HCT116 (cell line): ENCODE data around the gene C1orf116. TPM values are rescaled to one million over a fixed set of nuclear protein-coding genes. Genes with fewer than 3 reads are reported as not detected.

Source experiments
- ATAC-seq: fragments of 200-7000 bp; cut with Tn5 transposase; 2 replicates; pipeline ENCODE4 v1.9.1; 2020; ENCODE audit warnings: mild to moderate bottlenecking, moderate library complexity
- BruUV-seq: library from RNA; stranded (reverse); fragments of 400-500 nt; replicated peaks from 2 replicates; lab custom pipeline; 2021; lab: Mats Ljungman, UMichigan
- CTCF ChIA-PET: fragments of 300-600 bp; sonication (Branson Sonifier 250); formaldehyde crosslinking; loops from one replicate; lab custom pipeline; 2021; ENCODE audit warnings: antibody characterized with exemption; lab: Charles Lee
- POLR2A ChIA-PET: fragments of 300-600, 350-600 bp; sonication (Branson Sonifier 250); formaldehyde crosslinking; loops from one replicate; lab custom pipeline; 2021; ENCODE audit warnings: antibody characterized with exemption; lab: Charles Lee
- RAD21 ChIA-PET, 2 experiments: fragments of 300-600 bp; sonication (Branson Sonifier 250); formaldehyde crosslinking; loops; one replicate each; lab custom pipeline; 2023; ENCODE audit warnings: low total read pairs in 2 of 2; ENCODE audit not compliant: uncharacterized antibody in 2 of 2, unreplicated experiment in 2 of 2, low non-redundant PET in 1 of 2; lab: Charles Lee
- DNase-seq: peaks from one replicate; pipeline ENCODE4 v3.0.0-alpha.2; 2010; ENCODE audit warnings: low read depth, low spot score
- H2AFZ ChIP-seq: fragments of 200-600 bp; shearing (Covaris generic), sonication (generic); 2 replicates; pipeline ENCODE4 v1.6.1; 2017; ENCODE audit warnings: low read depth, mixed run types, mixed read lengths, antibody characterized with exemption, low read length; ENCODE audit not compliant: poor library complexity, severe bottlenecking
- H3K27ac ChIP-seq: 2 replicates; pipeline ENCODE4 v1.5.1; 2012; ENCODE audit warnings: low read depth, low read length
- H3K27me3 ChIP-seq: fragments of 200-600 bp; sonication (generic); 2 replicates; pipeline ENCODE4 v1.6.1; 2016; ENCODE audit warnings: mixed run types, low read length, mixed read lengths; ENCODE audit not compliant: insufficient read depth
- H3K36me3 ChIP-seq, 2 experiments: fragments of 200-500 bp in 1 of 2; fragments of 200-600 bp in 1 of 2; sonication (Bioruptor generic) in 1 of 2; sonication (generic) in 1 of 2; 2 replicates each; pipeline versions ENCODE4 v1.5.1 to v1.6.1; 2014 to 2016; ENCODE audit warnings: low read length in 2 of 2, inconsistent platforms in 1 of 2, mixed read lengths in 1 of 2, mixed run types in 1 of 2; ENCODE audit not compliant: insufficient read depth in 2 of 2, control insufficient read depth in 1 of 2
- H3K4me1 ChIP-seq, 2 experiments: fragments of 200-600 bp in 1 of 2; sonication (generic) in 1 of 2; 2 replicates each; pipeline versions ENCODE4 v1.5.1 to v1.6.1; 2012 to 2017; ENCODE audit warnings: low read length in 2 of 2, inconsistent platforms in 1 of 2, mild to moderate bottlenecking in 1 of 2, mixed read lengths in 1 of 2, mixed run types in 1 of 2, moderate library complexity in 1 of 2; ENCODE audit not compliant: insufficient read depth in 2 of 2, control insufficient read depth in 1 of 2
- H3K4me2 ChIP-seq: fragments of 200-600 bp; sonication (generic); 2 replicates; pipeline ENCODE4 v1.6.1; 2017; ENCODE audit warnings: mixed run types, low read length, mixed read lengths
- H3K4me3 ChIP-seq, 2 experiments: fragments of 200-600 bp in 1 of 2; sonication (generic) in 1 of 2; replicated peaks in 1 of 2; 2 replicates each; pipeline ENCODE4 v1.5.1; 2011 to 2016; ENCODE audit warnings: low read length in 2 of 2, control low read depth in 1 of 2, low read depth in 1 of 2, mild to moderate bottlenecking in 1 of 2, mixed read lengths in 1 of 2, mixed run types in 1 of 2
- H3K79me2 ChIP-seq: fragments of 200-600 bp; sonication (generic); 2 replicates; pipeline ENCODE4 v1.6.1; 2017; ENCODE audit warnings: mild to moderate bottlenecking, mixed run types, low read length, moderate library complexity, mixed read lengths; ENCODE audit not compliant: insufficient read depth
- H3K9ac ChIP-seq: fragments of 200-600 bp; sonication (generic); 2 replicates; pipeline ENCODE4 v1.6.1; 2016; ENCODE audit warnings: low read length, mixed read lengths
- H3K9me2 ChIP-seq: fragments of 200-600 bp; sonication (generic), shearing (Covaris generic); 2 replicates; pipeline ENCODE4 v1.6.1; 2017; ENCODE audit warnings: mixed run types, mild to moderate bottlenecking, moderate library complexity; ENCODE audit not compliant: insufficient read depth
- H3K9me3 ChIP-seq, 2 experiments: fragments of 200-500 bp in 1 of 2; fragments of 200-600 bp in 1 of 2; sonication (Bioruptor generic) in 1 of 2; sonication (generic) in 1 of 2; 2 replicates each; pipeline ENCODE4 v1.6.1; 2014 to 2017; ENCODE audit warnings: low read length in 2 of 2, mixed read lengths in 2 of 2, inconsistent platforms in 1 of 2, low read depth in 1 of 2, mild to moderate bottlenecking in 1 of 2, mixed run types in 1 of 2, moderate library complexity in 1 of 2; ENCODE audit not compliant: control insufficient read depth in 1 of 2, insufficient read depth in 1 of 2
- H4K20me1 ChIP-seq: fragments of 200-600 bp; sonication (generic), shearing (Covaris generic); 2 replicates; pipeline ENCODE4 v1.6.1; 2017; ENCODE audit warnings: mixed run types, mild to moderate bottlenecking, moderate library complexity; ENCODE audit not compliant: insufficient read depth
- CBX3 ChIP-seq: IDR thresholded peaks from 2 replicates; pipeline ENCODE4 v1.6.1; 2012; ENCODE audit warnings: low read depth
- CEBPB ChIP-seq: IDR thresholded peaks from 2 replicates; pipeline ENCODE4 v1.6.1; 2012; ENCODE audit warnings: low read depth
- EZH2 ChIP-seq: fragments of 200-600 bp; sonication (generic); IDR thresholded peaks from 2 replicates; pipeline ENCODE4 v1.6.1; 2017; ENCODE audit warnings: antibody characterized with exemption, mixed run types
- FOSL1 ChIP-seq: IDR thresholded peaks from 2 replicates; pipeline ENCODE4 v1.6.1; 2012; ENCODE audit warnings: low read depth
- POLR2A ChIP-seq: IDR thresholded peaks from 2 replicates; pipeline ENCODE4 v1.7.0; 2011; ENCODE audit warnings: borderline replicate concordance; ENCODE audit not compliant: insufficient read depth, insufficient read length; ENCODE audit errors: extremely low read depth
- POLR2AphosphoS5 ChIP-seq: IDR thresholded peaks from 2 replicates; pipeline ENCODE4 v1.6.1; 2011; ENCODE audit warnings: mild to moderate bottlenecking, low read depth, low read length, moderate library complexity
- RAD21 ChIP-seq: IDR thresholded peaks from 2 replicates; pipeline ENCODE4 v1.6.1; 2012; ENCODE audit warnings: low read depth, mild to moderate bottlenecking
- SIN3A ChIP-seq: IDR thresholded peaks from 2 replicates; pipeline ENCODE4 v1.6.1; 2012; ENCODE audit warnings: low read depth
- SRF ChIP-seq: IDR thresholded peaks from 2 replicates; pipeline ENCODE4 v1.6.1; 2012; ENCODE audit warnings: low read depth
- TCF7L2 ChIP-seq: IDR thresholded peaks from 2 replicates; pipeline ENCODE4 v1.7.0; 2011; ENCODE audit warnings: borderline replicate concordance, inconsistent platforms; ENCODE audit not compliant: insufficient read depth, insufficient read length; ENCODE audit errors: extremely low read depth
- YY1 ChIP-seq: IDR thresholded peaks from 2 replicates; pipeline ENCODE4 v1.6.1; 2011; ENCODE audit warnings: low read length, low read depth, moderate library complexity, mild to moderate bottlenecking; ENCODE audit not compliant: insufficient replicate concordance; ENCODE audit errors: extremely low read depth
- ZFX ChIP-seq: fragments of 450-650 bp; IDR thresholded peaks from 2 replicates; pipeline ENCODE4 v1.6.1; 2017
- ZNF274 ChIP-seq: fragments of 200-500 bp; sonication (Bioruptor generic); IDR thresholded peaks from 2 replicates; pipeline ENCODE4 v1.6.1; 2014; ENCODE audit warnings: mild to moderate bottlenecking, low read depth, low read length, inconsistent platforms
- intact Hi-C: fragments of 100-400 bp; cut with micrococcal nuclease; formaldehyde crosslinking; loops from 2 replicates; pipeline ENCODE4 v1.10.0; 2022
- total RNA-seq: library from RNA; stranded (reverse); gene quantifications from one replicate; pipeline ENCODE4 v1.2.1, GENCODE V29; 2021; ENCODE audit not compliant: unreplicated experiment
- TF ChIP-seq, protein P1 (sequence below): IDR thresholded peaks from 2 replicates; pipeline ENCODE4 v1.6.1; 2012
- TF ChIP-seq, protein P2 (sequence below): IDR thresholded peaks from 2 replicates; pipeline ENCODE4 v1.6.1; 2012; ENCODE audit warnings: low read depth

Gene C1orf116
- total RNA-seq, 1 experiment from 2014 or later: 3.6 TPM

- H3K79me2 ChIP-seq: no peaks in the 10 kb centered on the region
- no peaks in the 10 kb centered on the region for H3K27me3 ChIP-seq
- intact Hi-C loops: no loop called here
- peak overlapping the region; percentile 72 for H3K4me2 ChIP-seq
- ChIA-PET CTCF (interaction anchor here (1.5 kb wide), 1 partner anchor 108 kb away, joined by 5 read pairs; no protein-coding TSS in a partner anchor), RAD21 (no interaction called here), POLR2A (no interaction called here)
- H3K27ac ChIP-seq: no peak overlapping the region
- H4K20me1 ChIP-seq: no peaks in the 10 kb centered on the region
- peak overlapping the region in 1 of 2 experiments; percentile 37; a peak in 1 of 4 replicates for H3K4me3 ChIP-seq
- H3K4me1 ChIP-seq: peaks cover 22 to 84% of the 10 kb centered on the region in 2 experiments
- no peaks in the 10 kb centered on the region for H3K9me3 ChIP-seq
- no peak overlapping the region for H2AFZ ChIP-seq
- no TSS peak for BruUV-seq
- H3K36me3 ChIP-seq: no peaks in the 10 kb centered on the region; a peak in 1 of 4 replicates
- peak overlapping the region; percentile 54 for H3K9ac ChIP-seq
- TF ChIP-seq SIN3A (no peak), EZH2 (no peak), RAD21 (no peak), POLR2AphosphoS5 (no peak), CEBPB (no peak), ZNF274 (no peak), CBX3 (no peak), YY1 (no peak), ZFX (no peak), TCF7L2 (no peak), POLR2A (no peak), SRF (no peak), FOSL1 (no peak)
- TF ChIP-seq, protein P1, sequence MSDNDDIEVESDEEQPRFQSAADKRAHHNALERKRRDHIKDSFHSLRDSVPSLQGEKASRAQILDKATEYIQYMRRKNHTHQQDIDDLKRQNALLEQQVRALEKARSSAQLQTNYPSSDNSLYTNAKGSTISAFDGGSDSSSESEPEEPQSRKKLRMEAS: no peak
- TF ChIP-seq, protein P2, sequence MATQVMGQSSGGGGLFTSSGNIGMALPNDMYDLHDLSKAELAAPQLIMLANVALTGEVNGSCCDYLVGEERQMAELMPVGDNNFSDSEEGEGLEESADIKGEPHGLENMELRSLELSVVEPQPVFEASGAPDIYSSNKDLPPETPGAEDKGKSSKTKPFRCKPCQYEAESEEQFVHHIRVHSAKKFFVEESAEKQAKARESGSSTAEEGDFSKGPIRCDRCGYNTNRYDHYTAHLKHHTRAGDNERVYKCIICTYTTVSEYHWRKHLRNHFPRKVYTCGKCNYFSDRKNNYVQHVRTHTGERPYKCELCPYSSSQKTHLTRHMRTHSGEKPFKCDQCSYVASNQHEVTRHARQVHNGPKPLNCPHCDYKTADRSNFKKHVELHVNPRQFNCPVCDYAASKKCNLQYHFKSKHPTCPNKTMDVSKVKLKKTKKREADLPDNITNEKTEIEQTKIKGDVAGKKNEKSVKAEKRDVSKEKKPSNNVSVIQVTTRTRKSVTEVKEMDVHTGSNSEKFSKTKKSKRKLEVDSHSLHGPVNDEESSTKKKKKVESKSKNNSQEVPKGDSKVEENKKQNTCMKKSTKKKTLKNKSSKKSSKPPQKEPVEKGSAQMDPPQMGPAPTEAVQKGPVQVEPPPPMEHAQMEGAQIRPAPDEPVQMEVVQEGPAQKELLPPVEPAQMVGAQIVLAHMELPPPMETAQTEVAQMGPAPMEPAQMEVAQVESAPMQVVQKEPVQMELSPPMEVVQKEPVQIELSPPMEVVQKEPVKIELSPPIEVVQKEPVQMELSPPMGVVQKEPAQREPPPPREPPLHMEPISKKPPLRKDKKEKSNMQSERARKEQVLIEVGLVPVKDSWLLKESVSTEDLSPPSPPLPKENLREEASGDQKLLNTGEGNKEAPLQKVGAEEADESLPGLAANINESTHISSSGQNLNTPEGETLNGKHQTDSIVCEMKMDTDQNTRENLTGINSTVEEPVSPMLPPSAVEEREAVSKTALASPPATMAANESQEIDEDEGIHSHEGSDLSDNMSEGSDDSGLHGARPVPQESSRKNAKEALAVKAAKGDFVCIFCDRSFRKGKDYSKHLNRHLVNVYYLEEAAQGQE: no peak
- no peaks in the 10 kb centered on the region for H3K9me2 ChIP-seq
- DNase-seq (no peak), ATAC-seq (peak; percentile 39)
Measured at GRCh38 chr1:207020709-207021107, 11.8 kb downstream of the C1orf116 start.
